ENCODE data around the gene ELF1. TPM values are rescaled to one million over a fixed set of nuclear protein-coding genes. Genes with fewer than 3 reads are reported as not detected.

ELF1 gene
- total and polyA plus RNA-seq, 2 of the 4 experiments (the other 2 are of a cell fraction) = 25.4 to 27.6 TPM

GRCh38 chr13:40941581-40941980, 77.5 kb downstream of the ELF1 start:
- no peak overlapping the region for H3K4ac ChIP-seq (ENCODE audit: low read depth, low read length)
- no peak for DNase-seq
- peaks cover 15% of the 10 kb centered on the region for H3K36me3 ChIP-seq (ENCODE audit: control insufficient read depth, insufficient read depth, low read length)
- ChIA-PET POLR2A (ENCODE audit: unreplicated experiment) (no interaction called here), CTCF (interaction anchor here (0.6 kb wide), 1 partner anchor 152 kb away, joined by 4 read pairs; the partner anchor contains the start of gene SLC25A15)
- H3K27me3 ChIP-seq (ENCODE audit: control insufficient read depth, insufficient read depth, low read length) = no peaks in the 10 kb centered on the region
- intact Hi-C loops (cut with micrococcal nuclease) = no loop called here
- TF ChIP-seq RCOR1 (IDR thresholded peaks at IDR 0.05; ENCODE audit: insufficient replicate concordance, low read length) = no peak
- TF ChIP-seq CEBPB (IDR thresholded peaks at IDR 0.05; ENCODE audit: low read depth, low read length) = no peak
- no peak for TF ChIP-seq MAZ (IDR thresholded peaks at IDR 0.05; ENCODE audit: borderline replicate concordance, low read depth, low read length)
- no peak for TF ChIP-seq ELK1 (IDR thresholded peaks at IDR 0.05; ENCODE audit: borderline replicate concordance, low read depth, low read length)
- TF ChIP-seq NFE2L2 (IDR thresholded peaks at IDR 0.05; ENCODE audit: low read depth, low read length) = no peak
- no peak for TF ChIP-seq MAFK (IDR thresholded peaks at IDR 0.05; ENCODE audit: low read depth, low read length)
- H2AK5ac ChIP-seq (ENCODE audit: low read depth, low read length) = no peak overlapping the region
- H2BK15ac ChIP-seq (ENCODE audit: low read depth, low read length) = no peak overlapping the region
- H2BK20ac ChIP-seq (ENCODE audit: low read depth, low read length) = no peak overlapping the region
- H3K56ac ChIP-seq (ENCODE audit: extremely low read depth, insufficient read depth, low read length) = no peak overlapping the region
- no peak overlapping the region for H4K8ac ChIP-seq (ENCODE audit: low read depth in 2 of 2, low read length in 2 of 2)
- no peak overlapping the region for H2BK5ac ChIP-seq (ENCODE audit: low read depth, low read length, poor library complexity, severe bottlenecking)
- H3K4me3 ChIP-seq (ENCODE audit: insufficient read depth, low read depth, low read length) = no peak overlapping the region
- H3K27ac ChIP-seq (ENCODE audit: insufficient read depth, low read length) = no peak overlapping the region
- no peak overlapping the region for H2AK9ac ChIP-seq (replicated peaks; ENCODE audit: low read depth, low read length, poor library complexity)
- no peak overlapping the region for H2BK120ac ChIP-seq (ENCODE audit: low read depth, low read length)
- peaks cover 4% of the 10 kb centered on the region; the same call in 1 of the 2 replicates for H3K9me1 ChIP-seq (ENCODE audit: insufficient read depth, low read length)
- no peak overlapping the region for H4K91ac ChIP-seq (ENCODE audit: insufficient read depth, low read depth, low read length)
- BruUV-seq (replicated peaks) = no TSS peak
- no peaks in the 10 kb centered on the region for H3K4me1 ChIP-seq (ENCODE audit: control insufficient read depth, insufficient read depth, low read length)
- dilution Hi-C loops (cut with HindIII; ENCODE audit: low sequenced_read_pairs, unreplicated experiment) = no loop called here
- peaks cover 9 to 10% of the 10 kb centered on the region in 2 experiments; a peak in 3 of 4 replicates for H3K79me1 ChIP-seq (ENCODE audit: low read depth in 1 of 2, low read length in 2 of 2)
- H3K14ac ChIP-seq (replicated peaks; ENCODE audit: low read depth, low read length) = no peak overlapping the region
- H4K5ac ChIP-seq (ENCODE audit: low read depth, low read length) = no peak overlapping the region
- no peaks in the 10 kb centered on the region for H4K20me1 ChIP-seq (ENCODE audit: insufficient read depth, low read length)
- no peaks in the 10 kb centered on the region for H3K9me3 ChIP-seq (ENCODE audit: control insufficient read depth, insufficient read depth, low read length)
- H3K23ac ChIP-seq (ENCODE audit: low read depth, low read length) = no peak overlapping the region
- ATAC-seq (ENCODE audit: low read depth) = no peak
- no peak overlapping the region for H3K9ac ChIP-seq (ENCODE audit: low read depth, low read length)
- H3K4me2 ChIP-seq (ENCODE audit: low read depth, low read length) = no peak overlapping the region
- no peak overlapping the region for H2AFZ ChIP-seq (replicated peaks; ENCODE audit: low read length, poor library complexity)
- WGBS, 2 experiments (ENCODE audit: extremely low coverage in 2 of 2, insufficient read length in 1 of 2) = 85% methylated on average over 3 of the region's 5 CpGs; no CpG with 5 or more reads in 1 of the 2 experiments
- no peak overlapping the region for H3K18ac ChIP-seq (ENCODE audit: low read depth, low read length)
- in situ Hi-C loops (cut with MboI; ENCODE audit: low sequenced_read_pairs) = no loop called here
